HEK293 (cell line): ENCODE results near the gene EML1.

ENCODE experiments used
- CTCF ChIA-PET: fragments of 350-600 bp; formaldehyde crosslinking; extraction: SDS; loops from one replicate; lab custom pipeline; 2021; ENCODE audit warnings: antibody characterized with exemption; lab: Yijun Ruan, JAX
- POLR2A ChIA-PET: fragments of 300-600 bp; formaldehyde crosslinking; extraction: SDS; loops from one replicate; lab custom pipeline; 2020; ENCODE audit warnings: antibody characterized with exemption, inconsistent platforms; lab: Yijun Ruan, JAX
- H3K27ac ChIP-seq: fragments of 200-500 bp; sonication (Bioruptor generic); 2 replicates; pipeline ENCODE4 v1.5.1; 2014; ENCODE audit warnings: low read depth, low read length, control low read depth, inconsistent platforms; ENCODE audit errors: extremely low read depth
- H3K36me3 ChIP-seq, 2 experiments: fragments of 200-500 bp in 1 of 2; sonication (Bioruptor generic) in 1 of 2; 1 replicate in 1 of 2; 2 replicates in 1 of 2; pipeline ENCODE4 v1.5.1; 2014 to 2017; ENCODE audit warnings: inconsistent platforms in 2 of 2, low read length in 2 of 2; ENCODE audit not compliant: control insufficient read depth in 2 of 2, insufficient read depth in 1 of 2
- H3K4me1 ChIP-seq: fragments of 200-500 bp; sonication (Bioruptor generic); 2 replicates; pipeline ENCODE4 v1.5.1; 2014; ENCODE audit warnings: mild to moderate bottlenecking, low read length, inconsistent platforms; ENCODE audit not compliant: control insufficient read depth, insufficient read depth
- H3K4me3 ChIP-seq: 2 replicates; pipeline ENCODE4 v1.5.1; 2011; ENCODE audit warnings: low read depth, mild to moderate bottlenecking, control low read depth, low read length, moderate library complexity
- H3K9me3 ChIP-seq: fragments of 200-500 bp; sonication (Bioruptor generic); 2 replicates; pipeline ENCODE4 v1.5.1; 2014; ENCODE audit warnings: low read depth, low read length, inconsistent platforms; ENCODE audit not compliant: control insufficient read depth, insufficient read depth
- FEZF1 ChIP-seq: fragments of 450-650 bp; formaldehyde crosslinking; IDR thresholded peaks from 2 replicates; pipeline ENCODE4 v1.5.1; 2016; ENCODE audit warnings: missing biosample characterization, missing genetic modification characterization
- GFI1B ChIP-seq: fragments of 450-650 bp; formaldehyde crosslinking; IDR thresholded peaks from 2 replicates; pipeline ENCODE4 v1.5.1; 2016; ENCODE audit warnings: missing biosample characterization, missing genetic modification characterization
- GLI2 ChIP-seq: fragments of 450-650 bp; formaldehyde crosslinking; IDR thresholded peaks from 2 replicates; pipeline ENCODE4; 2017; ENCODE audit warnings: missing biosample characterization, missing genetic modification characterization, low read depth, borderline replicate concordance
- IKZF3 ChIP-seq: fragments of 450-650 bp; IDR thresholded peaks from 2 replicates; pipeline ENCODE4 v1.5.0; 2018; ENCODE audit warnings: missing biosample characterization, mild to moderate bottlenecking, missing genetic modification characterization, moderate library complexity
- KLF7 ChIP-seq: fragments of 450-650 bp; formaldehyde crosslinking; IDR thresholded peaks from 2 replicates; pipeline ENCODE4 v1.5.1; 2016; ENCODE audit warnings: missing biosample characterization, missing genetic modification characterization, borderline replicate concordance
- MYNN ChIP-seq: fragments of 450-650 bp; formaldehyde crosslinking; IDR thresholded peaks from 2 replicates; pipeline ENCODE4 v1.5.1; 2016; ENCODE audit warnings: missing biosample characterization, missing genetic modification characterization, borderline replicate concordance
- OSR2 ChIP-seq: fragments of 450-650 bp; formaldehyde crosslinking; IDR thresholded peaks from 2 replicates; pipeline ENCODE4 v1.5.1; 2016; ENCODE audit warnings: missing biosample characterization, missing genetic modification characterization
- WT1 ChIP-seq: fragments of 450-650 bp; formaldehyde crosslinking; IDR thresholded peaks from 2 replicates; pipeline ENCODE4 v1.5.1; 2016; ENCODE audit warnings: missing biosample characterization, missing genetic modification characterization
- YY2 ChIP-seq: fragments of 450-650 bp; formaldehyde crosslinking; IDR thresholded peaks from 2 replicates; pipeline ENCODE4 v1.5.1; 2016; ENCODE audit warnings: missing biosample characterization, missing genetic modification characterization
- ZBTB1 ChIP-seq: fragments of 450-650 bp; formaldehyde crosslinking; IDR thresholded peaks from 2 replicates; pipeline ENCODE4 v1.5.1; 2016; ENCODE audit warnings: missing biosample characterization, missing genetic modification characterization
- ZBTB7A ChIP-seq: fragments of 450-650 bp; formaldehyde crosslinking; IDR thresholded peaks from 2 replicates; pipeline ENCODE4 v1.5.1; 2016; ENCODE audit warnings: low read depth, missing biosample characterization, missing genetic modification characterization
- ZNF121 ChIP-seq: fragments of 450-650 bp; formaldehyde crosslinking; IDR thresholded peaks from 2 replicates; pipeline ENCODE4 v1.5.1; 2016; ENCODE audit warnings: missing biosample characterization, missing genetic modification characterization
- ZNF146 ChIP-seq: fragments of 450-650 bp; formaldehyde crosslinking; IDR thresholded peaks from 2 replicates; pipeline ENCODE4 v1.5.1; 2016; ENCODE audit warnings: missing biosample characterization, missing genetic modification characterization
- ZNF174 ChIP-seq: fragments of 450-650 bp; formaldehyde crosslinking; IDR thresholded peaks from 2 replicates; pipeline ENCODE4 v1.5.0; 2017; ENCODE audit warnings: missing biosample characterization, mild to moderate bottlenecking, missing genetic modification characterization
- ZNF266 ChIP-seq: fragments of 450-650 bp; formaldehyde crosslinking; IDR thresholded peaks from 2 replicates; pipeline ENCODE4 v1.5.1; 2016; ENCODE audit warnings: missing biosample characterization, missing genetic modification characterization, low read depth
- ZNF274 ChIP-seq, 2 experiments: fragments of 200-500 bp in 1 of 2; fragments of 450-650 bp in 1 of 2; sonication (Bioruptor generic) in 1 of 2; formaldehyde crosslinking in 1 of 2; IDR thresholded peaks; 2 replicates each; pipeline versions ENCODE4 v1.5.1 to v1.6.1; 2014 to 2016; ENCODE audit warnings: borderline replicate concordance in 1 of 2, inconsistent platforms in 1 of 2, low read length in 1 of 2, missing biosample characterization in 1 of 2, missing genetic modification characterization in 1 of 2
- ZNF335 ChIP-seq: fragments of 450-650 bp; formaldehyde crosslinking; conservative IDR thresholded peaks from 2 replicates; pipeline ENCODE4 v1.5.1; 2016; ENCODE audit warnings: missing biosample characterization, missing genetic modification characterization
- ZNF354C ChIP-seq: fragments of 450-650 bp; formaldehyde crosslinking; IDR thresholded peaks from 2 replicates; pipeline ENCODE4 v1.5.1; 2016; ENCODE audit warnings: missing biosample characterization, missing genetic modification characterization, low read depth, borderline replicate concordance
- ZNF501 ChIP-seq: fragments of 450-650 bp; formaldehyde crosslinking; IDR thresholded peaks from 2 replicates; pipeline ENCODE4 v1.5.1; 2016; ENCODE audit warnings: missing biosample characterization, missing genetic modification characterization
- ZNF530 ChIP-seq: fragments of 450-650 bp; formaldehyde crosslinking; IDR thresholded peaks from 2 replicates; pipeline ENCODE4 v1.5.1; 2016; ENCODE audit warnings: low read depth, missing biosample characterization, missing genetic modification characterization
- ZNF658 ChIP-seq: fragments of 450-650 bp; formaldehyde crosslinking; IDR thresholded peaks from 2 replicates; pipeline ENCODE4; 2016; ENCODE audit warnings: missing biosample characterization, missing genetic modification characterization
- ZNF76 ChIP-seq: fragments of 450-650 bp; formaldehyde crosslinking; IDR thresholded peaks from 2 replicates; pipeline ENCODE4; 2016; ENCODE audit warnings: low read depth, missing biosample characterization, missing genetic modification characterization, borderline replicate concordance
- ZNF792 ChIP-seq: fragments of 450-650 bp; formaldehyde crosslinking; IDR thresholded peaks from 2 replicates; pipeline ENCODE4 v1.5.1; 2016; ENCODE audit warnings: missing biosample characterization, missing genetic modification characterization
- TF ChIP-seq, protein P1 (sequence below): fragments of 450-650 bp; formaldehyde crosslinking; optimal IDR thresholded peaks from 2 replicates; pipeline ENCODE3; 2016; ENCODE audit warnings: missing biosample characterization, mild to moderate bottlenecking, missing genetic modification characterization
- TF ChIP-seq, protein P2 (sequence below): fragments of 450-650 bp; formaldehyde crosslinking; IDR thresholded peaks from 2 replicates; pipeline ENCODE4 v1.5.1; 2017; ENCODE audit warnings: missing biosample characterization, missing genetic modification characterization
- TF ChIP-seq, protein P3 (sequence below): fragments of 450-650 bp; formaldehyde crosslinking; IDR thresholded peaks from 2 replicates; pipeline ENCODE4 v1.5.1; 2017; ENCODE audit warnings: missing biosample characterization, mild to moderate bottlenecking, missing genetic modification characterization, moderate library complexity
- TF ChIP-seq, protein P4 (sequence below): fragments of 450-650 bp; formaldehyde crosslinking; IDR thresholded peaks from 2 replicates; pipeline ENCODE4 v1.5.1; 2016; ENCODE audit warnings: missing biosample characterization, missing genetic modification characterization
- TF ChIP-seq, protein P5 (sequence below): fragments of 450-650 bp; formaldehyde crosslinking; IDR thresholded peaks from 2 replicates; pipeline ENCODE4 v1.5.1; 2016; ENCODE audit warnings: missing biosample characterization, missing genetic modification characterization

Gene EML1

DNA sequence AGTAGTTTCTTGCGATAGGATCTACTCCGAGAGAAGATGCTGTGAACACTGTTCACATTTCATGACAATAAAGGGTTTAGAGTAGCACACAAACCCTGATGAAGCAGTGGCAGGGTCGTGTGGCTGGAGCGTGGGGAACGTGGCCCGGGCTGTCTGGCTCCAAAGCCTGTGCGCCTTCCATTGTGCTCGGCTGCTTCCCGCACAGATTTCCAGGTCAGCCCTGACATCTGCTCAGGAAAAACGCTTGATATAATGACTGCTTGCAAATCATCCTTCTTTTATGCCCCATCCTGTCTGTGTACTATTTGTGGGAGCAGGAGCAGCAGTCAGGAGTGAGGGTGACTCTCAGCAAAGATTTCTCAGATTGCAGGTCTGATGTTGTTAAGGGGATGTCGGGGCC is 78.6 kb downstream of the EML1 start (continued):
- TF ChIP-seq, protein P1, sequence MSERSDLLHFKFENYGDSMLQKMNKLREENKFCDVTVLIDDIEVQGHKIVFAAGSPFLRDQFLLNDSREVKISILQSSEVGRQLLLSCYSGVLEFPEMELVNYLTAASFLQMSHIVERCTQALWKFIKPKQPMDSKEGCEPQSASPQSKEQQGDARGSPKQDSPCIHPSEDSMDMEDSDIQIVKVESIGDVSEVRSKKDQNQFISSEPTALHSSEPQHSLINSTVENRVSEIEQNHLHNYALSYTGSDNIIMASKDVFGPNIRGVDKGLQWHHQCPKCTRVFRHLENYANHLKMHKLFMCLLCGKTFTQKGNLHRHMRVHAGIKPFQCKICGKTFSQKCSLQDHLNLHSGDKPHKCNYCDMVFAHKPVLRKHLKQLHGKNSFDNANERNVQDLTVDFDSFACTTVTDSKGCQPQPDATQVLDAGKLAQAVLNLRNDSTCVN (tag by site-specific recombination): no peak
- TF ChIP-seq ZNF121 (tag by site-specific recombination) (no peak), ZNF501 (tag by site-specific recombination) (no peak), ZNF658 (no peak), ZNF274 (IDR thresholded peaks at IDR 0.05; ENCODE audit: low read length) (no peak), ZNF274 (tag by site-specific recombination; IDR thresholded peaks at IDR 0.05; ENCODE audit: borderline replicate concordance) (no peak), ZNF335 (no peak), ZNF792 (tag by site-specific recombination) (no peak), ZBTB7A (tag by site-specific recombination) (no peak), WT1 (tag by site-specific recombination) (no peak), ZNF146 (tag by site-specific recombination) (no peak), YY2 (tag by site-specific recombination) (no peak)
- TF ChIP-seq, protein P2, sequence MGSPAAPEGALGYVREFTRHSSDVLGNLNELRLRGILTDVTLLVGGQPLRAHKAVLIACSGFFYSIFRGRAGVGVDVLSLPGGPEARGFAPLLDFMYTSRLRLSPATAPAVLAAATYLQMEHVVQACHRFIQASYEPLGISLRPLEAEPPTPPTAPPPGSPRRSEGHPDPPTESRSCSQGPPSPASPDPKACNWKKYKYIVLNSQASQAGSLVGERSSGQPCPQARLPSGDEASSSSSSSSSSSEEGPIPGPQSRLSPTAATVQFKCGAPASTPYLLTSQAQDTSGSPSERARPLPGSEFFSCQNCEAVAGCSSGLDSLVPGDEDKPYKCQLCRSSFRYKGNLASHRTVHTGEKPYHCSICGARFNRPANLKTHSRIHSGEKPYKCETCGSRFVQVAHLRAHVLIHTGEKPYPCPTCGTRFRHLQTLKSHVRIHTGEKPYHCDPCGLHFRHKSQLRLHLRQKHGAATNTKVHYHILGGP (tag by site-specific recombination): no peak
- TF ChIP-seq, protein P3, sequence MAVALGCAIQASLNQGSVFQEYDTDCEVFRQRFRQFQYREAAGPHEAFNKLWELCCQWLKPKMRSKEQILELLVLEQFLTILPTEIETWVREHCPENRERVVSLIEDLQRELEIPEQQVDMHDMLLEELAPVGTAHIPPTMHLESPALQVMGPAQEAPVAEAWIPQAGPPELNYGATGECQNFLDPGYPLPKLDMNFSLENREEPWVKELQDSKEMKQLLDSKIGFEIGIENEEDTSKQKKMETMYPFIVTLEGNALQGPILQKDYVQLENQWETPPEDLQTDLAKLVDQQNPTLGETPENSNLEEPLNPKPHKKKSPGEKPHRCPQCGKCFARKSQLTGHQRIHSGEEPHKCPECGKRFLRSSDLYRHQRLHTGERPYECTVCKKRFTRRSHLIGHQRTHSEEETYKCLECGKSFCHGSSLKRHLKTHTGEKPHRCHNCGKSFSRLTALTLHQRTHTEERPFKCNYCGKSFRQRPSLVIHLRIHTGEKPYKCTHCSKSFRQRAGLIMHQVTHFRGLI (tag by site-specific recombination): no peak
- TF ChIP-seq, protein P4, sequence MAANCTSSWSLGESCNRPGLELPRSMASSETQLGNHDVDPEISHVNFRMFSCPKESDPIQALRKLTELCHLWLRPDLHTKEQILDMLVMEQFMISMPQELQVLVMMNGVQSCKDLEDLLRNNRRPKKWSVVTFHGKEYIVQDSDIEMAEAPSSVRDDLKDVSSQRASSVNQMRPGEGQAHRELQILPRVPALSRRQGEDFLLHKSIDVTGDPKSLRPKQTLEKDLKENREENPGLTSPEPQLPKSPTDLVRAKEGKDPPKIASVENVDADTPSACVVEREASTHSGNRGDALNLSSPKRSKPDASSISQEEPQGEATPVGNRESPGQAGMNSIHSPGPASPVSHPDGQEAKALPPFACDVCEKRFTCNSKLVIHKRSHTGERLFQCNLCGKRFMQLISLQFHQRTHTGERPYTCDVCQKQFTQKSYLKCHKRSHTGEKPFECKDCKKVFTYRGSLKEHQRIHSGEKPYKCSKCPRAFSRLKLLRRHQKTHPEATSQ (tag by site-specific recombination): no peak
- TF ChIP-seq, protein P5, sequence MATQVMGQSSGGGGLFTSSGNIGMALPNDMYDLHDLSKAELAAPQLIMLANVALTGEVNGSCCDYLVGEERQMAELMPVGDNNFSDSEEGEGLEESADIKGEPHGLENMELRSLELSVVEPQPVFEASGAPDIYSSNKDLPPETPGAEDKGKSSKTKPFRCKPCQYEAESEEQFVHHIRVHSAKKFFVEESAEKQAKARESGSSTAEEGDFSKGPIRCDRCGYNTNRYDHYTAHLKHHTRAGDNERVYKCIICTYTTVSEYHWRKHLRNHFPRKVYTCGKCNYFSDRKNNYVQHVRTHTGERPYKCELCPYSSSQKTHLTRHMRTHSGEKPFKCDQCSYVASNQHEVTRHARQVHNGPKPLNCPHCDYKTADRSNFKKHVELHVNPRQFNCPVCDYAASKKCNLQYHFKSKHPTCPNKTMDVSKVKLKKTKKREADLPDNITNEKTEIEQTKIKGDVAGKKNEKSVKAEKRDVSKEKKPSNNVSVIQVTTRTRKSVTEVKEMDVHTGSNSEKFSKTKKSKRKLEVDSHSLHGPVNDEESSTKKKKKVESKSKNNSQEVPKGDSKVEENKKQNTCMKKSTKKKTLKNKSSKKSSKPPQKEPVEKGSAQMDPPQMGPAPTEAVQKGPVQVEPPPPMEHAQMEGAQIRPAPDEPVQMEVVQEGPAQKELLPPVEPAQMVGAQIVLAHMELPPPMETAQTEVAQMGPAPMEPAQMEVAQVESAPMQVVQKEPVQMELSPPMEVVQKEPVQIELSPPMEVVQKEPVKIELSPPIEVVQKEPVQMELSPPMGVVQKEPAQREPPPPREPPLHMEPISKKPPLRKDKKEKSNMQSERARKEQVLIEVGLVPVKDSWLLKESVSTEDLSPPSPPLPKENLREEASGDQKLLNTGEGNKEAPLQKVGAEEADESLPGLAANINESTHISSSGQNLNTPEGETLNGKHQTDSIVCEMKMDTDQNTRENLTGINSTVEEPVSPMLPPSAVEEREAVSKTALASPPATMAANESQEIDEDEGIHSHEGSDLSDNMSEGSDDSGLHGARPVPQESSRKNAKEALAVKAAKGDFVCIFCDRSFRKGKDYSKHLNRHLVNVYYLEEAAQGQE (tag by site-specific recombination): no peak

DNA sequence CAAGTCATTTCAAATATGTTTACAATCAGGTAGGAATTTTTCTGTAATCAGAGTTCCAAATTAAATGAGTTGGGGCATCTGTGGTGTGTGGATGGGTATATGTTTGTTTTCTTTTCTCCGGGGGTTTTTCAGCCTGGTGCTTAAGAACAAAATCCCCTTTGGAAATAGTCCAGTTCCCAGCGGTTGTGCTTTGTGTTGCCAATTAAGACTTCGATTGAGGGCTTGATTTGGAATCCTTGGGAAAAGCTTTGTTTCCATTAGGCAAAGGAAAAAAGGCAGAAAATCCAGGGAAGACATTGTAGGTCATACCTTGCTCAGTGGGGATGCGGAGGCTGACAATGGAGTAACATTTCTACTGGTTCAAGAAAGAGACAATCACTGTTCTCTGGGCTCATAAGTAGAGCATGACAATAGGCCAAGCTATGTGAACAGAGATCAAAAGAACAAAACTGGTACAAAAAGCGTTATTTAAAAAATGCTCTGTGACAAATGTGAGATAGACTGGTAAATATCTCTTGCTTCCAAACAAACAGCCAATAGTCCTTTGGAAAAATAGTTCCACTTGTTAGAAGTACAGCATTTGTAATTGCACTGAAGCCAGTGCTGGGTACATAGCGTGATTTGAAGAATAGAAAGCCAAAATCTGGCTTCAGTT is 79.7 kb downstream of the EML1 start:
- no peak overlapping the region for H3K27ac ChIP-seq
- peaks cover 28% of the 10 kb centered on the region for H3K4me1 ChIP-seq
- H3K4me3 ChIP-seq: no peak overlapping the region
- H3K36me3 ChIP-seq: no peaks in the 10 kb centered on the region
- H3K9me3 ChIP-seq: no peaks in the 10 kb centered on the region
- ChIA-PET CTCF (interaction anchor here (0.6 to 1.1 kb wide), 2 partner anchors 12 to 13 kb away, joined by 3 read pairs; no protein-coding TSS in a partner anchor), POLR2A (no interaction called here)
- TF ChIP-seq GLI2 (tag by site-specific recombination): peak; percentile 7; the same call in 1 of the 2 replicates
- TF ChIP-seq OSR2 (tag by site-specific recombination): peak; percentile 85
- TF ChIP-seq ZNF76 (tag by site-specific recombination): no peak
- TF ChIP-seq ZNF266: no peak
- TF ChIP-seq ZNF174 (tag by site-specific recombination): no peak
- TF ChIP-seq GFI1B (tag by site-specific recombination): peak; percentile 79
- no peak for TF ChIP-seq KLF7 (tag by site-specific recombination)
- peak; percentile 65 for TF ChIP-seq IKZF3 (tag by site-specific recombination)
- TF ChIP-seq FEZF1 (tag by site-specific recombination): peak; percentile 75
- no peak for TF ChIP-seq ZNF354C (tag by site-specific recombination)
- TF ChIP-seq ZBTB1 (tag by site-specific recombination): no peak
- no peak for TF ChIP-seq MYNN
- TF ChIP-seq ZNF530: no peak
